Testis (tissue), 2 donors: Measurements from ENCODE around the gene TAF13.

Experiments used
- POLR2A ChIP-seq: fragments of 450-650 bp; IDR thresholded peaks from one replicate; pipeline ENCODE4 v1.6.1; 2017; ENCODE audit warnings: antibody characterized with exemption, mild to moderate bottlenecking, moderate library complexity
- TF ChIP-seq, protein P1 (sequence below), 3 experiments: fragments of 450-650 bp in 2 of 3; fragments of 200-600 bp in 1 of 3; sonication (generic) in 1 of 3; IDR thresholded peaks; one replicate each; pipeline ENCODE4 v1.5.1; 2016 to 2019; ENCODE audit warnings: antibody characterized with exemption in 3 of 3, mild to moderate bottlenecking in 2 of 3, moderate library complexity in 1 of 3

- TF ChIP-seq, protein P1, sequence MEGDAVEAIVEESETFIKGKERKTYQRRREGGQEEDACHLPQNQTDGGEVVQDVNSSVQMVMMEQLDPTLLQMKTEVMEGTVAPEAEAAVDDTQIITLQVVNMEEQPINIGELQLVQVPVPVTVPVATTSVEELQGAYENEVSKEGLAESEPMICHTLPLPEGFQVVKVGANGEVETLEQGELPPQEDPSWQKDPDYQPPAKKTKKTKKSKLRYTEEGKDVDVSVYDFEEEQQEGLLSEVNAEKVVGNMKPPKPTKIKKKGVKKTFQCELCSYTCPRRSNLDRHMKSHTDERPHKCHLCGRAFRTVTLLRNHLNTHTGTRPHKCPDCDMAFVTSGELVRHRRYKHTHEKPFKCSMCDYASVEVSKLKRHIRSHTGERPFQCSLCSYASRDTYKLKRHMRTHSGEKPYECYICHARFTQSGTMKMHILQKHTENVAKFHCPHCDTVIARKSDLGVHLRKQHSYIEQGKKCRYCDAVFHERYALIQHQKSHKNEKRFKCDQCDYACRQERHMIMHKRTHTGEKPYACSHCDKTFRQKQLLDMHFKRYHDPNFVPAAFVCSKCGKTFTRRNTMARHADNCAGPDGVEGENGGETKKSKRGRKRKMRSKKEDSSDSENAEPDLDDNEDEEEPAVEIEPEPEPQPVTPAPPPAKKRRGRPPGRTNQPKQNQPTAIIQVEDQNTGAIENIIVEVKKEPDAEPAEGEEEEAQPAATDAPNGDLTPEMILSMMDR (IDR thresholded peaks at IDR 0.05) = peak in 1 of 3 experiments; percentile 24
- TF ChIP-seq POLR2A = no peak
These were observed 48.0 kb downstream of the TAF13 start for GRCh38 chr1:109027841-109028240.
